Activated naive CD4-positive, alpha-beta T cell treated with anti-CD3 and anti-CD28 coated beads, Interleukin-2, amount 50 U/mL, for 16 hours (primary cell): ENCODE results near the gene FBXL20.
"Not testable (repeated sequence)": the region's sequence is repeated elsewhere in the genome, so short reads cannot be mapped to it uniquely, and the experiment has no call there.

ENCODE experiments used
- DNase-seq: peaks from one replicate; pipeline ENCODE4 v3.0.0-alpha.2; 2020

FBXL20 gene

GRCh38 chr17:39401412-39402243 lies at the start of gene FBXL20:
Gene FBXL20 (minus strand): TSS chr17:39401626. CDS start chr17:39401402, 224 bp downstream.
- peak; percentile 94 for DNase-seq

DNA sequence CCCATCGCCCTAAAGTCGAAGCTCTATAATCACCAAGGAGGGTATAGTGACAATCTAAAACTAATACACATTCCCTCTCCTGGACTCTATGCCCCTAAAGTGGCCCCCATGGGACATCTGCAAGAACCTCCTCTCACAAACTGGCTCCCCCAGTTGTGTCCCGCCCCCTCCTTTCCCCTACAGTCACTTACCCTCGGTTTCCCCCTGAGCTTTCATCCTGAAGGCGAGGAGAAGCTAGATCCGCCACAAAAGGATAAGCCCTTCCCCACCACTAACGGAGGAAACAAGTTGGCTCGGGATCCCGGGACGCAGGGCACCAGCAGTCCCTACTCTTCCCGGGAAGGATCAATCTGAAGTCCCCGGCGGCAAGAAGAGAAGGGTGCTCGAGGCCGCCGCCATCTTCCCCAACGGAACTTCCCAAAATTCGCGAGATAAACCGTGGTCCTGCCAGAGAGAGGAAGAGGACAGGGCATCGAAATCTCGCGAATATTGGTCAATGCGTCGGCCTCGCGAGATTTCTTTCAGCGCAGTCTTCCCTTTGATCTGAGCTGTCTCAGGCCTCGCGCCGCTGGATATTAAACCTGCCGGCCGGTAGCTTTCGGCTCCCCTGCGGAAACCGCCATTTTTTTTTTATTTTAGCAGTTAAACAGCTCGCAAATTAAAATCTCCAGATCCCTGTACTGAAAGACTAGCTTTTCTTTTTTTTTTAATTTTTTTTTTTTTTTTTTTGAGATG lies 49.6 kb upstream of the FBXL20 start, which contains the start of gene MED1:
TSS of gene MED1 (minus strand) at position 417 of the 735 bp plus-strand sequence. CDS start at position 216, 201 bp downstream.
- DNase-seq: peak; percentile 89

GRCh38 chr17:39450051-39450450 lies 48.6 kb upstream of the FBXL20 start:
- DNase-seq: no peak

DNA sequence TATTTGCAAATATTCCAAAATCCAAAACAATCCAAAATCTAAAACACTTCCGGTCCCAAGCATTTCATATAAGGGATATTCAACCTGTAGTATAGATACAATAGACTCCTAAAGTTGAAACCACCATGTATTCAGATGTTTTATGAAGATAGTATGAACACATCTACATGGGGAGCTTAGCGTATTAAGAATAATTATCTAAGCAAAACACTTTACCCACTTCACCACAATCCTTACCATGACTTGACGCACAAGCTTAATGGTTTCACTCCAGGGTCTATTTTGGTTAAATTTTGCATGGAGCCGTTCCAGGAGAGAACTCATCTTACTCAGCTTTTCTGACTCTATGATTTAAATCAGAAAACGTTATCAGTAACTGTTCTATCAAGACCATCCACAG lies 46.1 kb upstream of the FBXL20 start:
- no peak for DNase-seq

DNA sequence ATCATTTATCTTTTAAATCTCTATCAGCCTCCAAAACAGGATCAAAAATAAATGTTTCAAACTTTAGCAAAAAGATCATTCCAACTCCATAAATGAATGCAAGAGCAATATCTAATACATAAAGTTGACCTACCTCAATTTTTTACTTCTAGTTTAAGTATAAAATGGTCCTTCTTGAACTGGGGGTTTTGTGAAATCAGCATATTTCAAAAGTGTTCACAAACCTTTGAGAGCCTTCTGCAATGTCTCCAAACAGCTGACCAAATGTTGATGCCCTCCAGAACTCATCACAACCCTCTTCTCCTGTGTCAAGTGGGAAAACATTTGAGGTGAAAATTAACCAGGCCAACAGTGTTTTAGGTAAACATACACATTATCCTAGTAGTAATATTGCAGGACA lies 41.9 kb upstream of the FBXL20 start:
- DNase-seq: no peak

GRCh38 chr17:39439868-39440267 lies 38.4 kb upstream of the FBXL20 start:
- DNase-seq: not testable (repeated sequence)

- DNase-seq: no peak
Measured at GRCh38 chr17:39429600-39429999, 28.2 kb upstream of the FBXL20 start.

GRCh38 chr17:39416141-39416540 lies 14.7 kb upstream of the FBXL20 start:
- no peak for DNase-seq

DNA sequence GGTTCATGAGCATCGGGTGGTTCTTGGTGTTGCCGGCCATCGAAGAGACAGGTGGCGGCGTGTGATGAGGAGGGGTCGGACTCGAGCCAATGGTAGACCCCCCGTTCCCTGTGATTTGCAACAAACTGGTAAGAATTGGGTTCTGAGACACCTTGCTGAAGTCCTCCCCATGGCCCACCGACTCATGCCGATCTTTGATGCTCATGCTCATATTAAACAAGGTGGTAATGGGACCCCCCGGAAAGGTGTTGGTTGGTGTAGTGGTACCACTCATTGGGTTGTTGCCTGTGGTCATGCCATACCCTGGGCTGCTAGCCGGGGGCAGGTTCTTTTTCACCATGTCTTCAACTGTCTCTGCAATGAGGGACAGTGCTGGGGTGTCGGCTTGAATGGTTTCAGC lies 8.9 kb upstream of the FBXL20 start:
- no peak for DNase-seq

DNA sequence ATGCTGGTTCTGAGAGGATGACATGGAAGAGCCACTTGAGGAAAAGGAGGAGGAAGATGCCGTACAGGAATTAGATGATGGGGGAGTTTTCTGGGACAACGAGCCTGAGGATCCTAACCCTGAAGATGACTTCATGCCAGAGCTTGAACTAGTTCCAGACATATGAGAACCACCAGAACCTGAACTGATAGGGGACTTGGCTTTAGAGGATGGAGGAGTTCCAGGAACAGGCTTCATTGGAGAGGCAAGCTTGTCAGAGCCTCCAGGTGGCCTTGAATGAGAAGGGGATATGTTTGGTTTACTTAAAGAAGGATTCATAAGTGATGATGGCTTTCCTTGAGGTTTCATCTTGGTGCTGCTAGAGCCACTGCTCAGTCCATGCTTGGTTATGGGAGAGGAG lies 6.9 kb upstream of the FBXL20 start:
- DNase-seq: no peak

- no peak for DNase-seq
Measured at GRCh38 chr17:39406951-39407350, 5.5 kb upstream of the FBXL20 start.

GRCh38 chr17:39405436-39405835 lies 4.0 kb upstream of the FBXL20 start:
- no peak for DNase-seq

DNA sequence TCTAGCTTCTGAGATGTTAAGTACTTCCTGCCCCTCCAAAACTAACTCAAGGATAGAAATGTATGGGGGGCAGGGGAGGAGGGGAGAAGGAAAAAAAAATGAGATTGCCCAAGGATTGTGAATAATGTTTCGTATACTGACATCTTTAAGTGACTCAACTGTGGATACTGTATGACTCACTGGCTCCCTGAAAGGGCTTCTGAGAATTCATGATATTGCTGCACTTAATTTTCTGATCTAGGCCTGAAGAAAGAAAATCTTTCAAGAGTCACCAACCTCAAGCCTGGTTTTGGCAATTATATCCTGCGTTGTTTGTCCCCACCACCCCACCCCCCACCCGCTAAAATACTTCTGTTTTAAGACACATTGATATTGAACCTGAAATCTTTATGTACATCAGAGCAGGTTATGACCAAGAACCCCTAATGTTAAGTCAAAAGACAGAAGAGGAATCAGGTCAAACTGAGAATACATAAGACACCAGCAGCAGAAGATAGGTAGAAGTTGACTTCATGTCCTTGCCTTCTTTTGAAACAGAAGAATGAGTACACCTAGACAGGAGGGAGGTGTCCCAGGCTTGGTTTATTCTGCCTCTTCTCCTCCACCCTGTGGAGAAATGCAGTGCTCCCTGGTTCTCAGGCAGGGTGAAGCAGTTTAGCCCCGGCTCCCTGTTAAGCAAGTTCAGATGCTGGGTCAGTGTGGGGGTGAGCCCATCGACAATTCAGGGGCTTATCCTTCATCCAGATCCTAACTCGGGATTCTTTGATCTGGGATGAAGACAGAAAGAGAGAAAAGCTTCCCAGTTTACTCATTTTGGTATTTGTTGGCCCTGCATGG lies 3.3 kb upstream of the FBXL20 start:
- no peak for DNase-seq

DNA sequence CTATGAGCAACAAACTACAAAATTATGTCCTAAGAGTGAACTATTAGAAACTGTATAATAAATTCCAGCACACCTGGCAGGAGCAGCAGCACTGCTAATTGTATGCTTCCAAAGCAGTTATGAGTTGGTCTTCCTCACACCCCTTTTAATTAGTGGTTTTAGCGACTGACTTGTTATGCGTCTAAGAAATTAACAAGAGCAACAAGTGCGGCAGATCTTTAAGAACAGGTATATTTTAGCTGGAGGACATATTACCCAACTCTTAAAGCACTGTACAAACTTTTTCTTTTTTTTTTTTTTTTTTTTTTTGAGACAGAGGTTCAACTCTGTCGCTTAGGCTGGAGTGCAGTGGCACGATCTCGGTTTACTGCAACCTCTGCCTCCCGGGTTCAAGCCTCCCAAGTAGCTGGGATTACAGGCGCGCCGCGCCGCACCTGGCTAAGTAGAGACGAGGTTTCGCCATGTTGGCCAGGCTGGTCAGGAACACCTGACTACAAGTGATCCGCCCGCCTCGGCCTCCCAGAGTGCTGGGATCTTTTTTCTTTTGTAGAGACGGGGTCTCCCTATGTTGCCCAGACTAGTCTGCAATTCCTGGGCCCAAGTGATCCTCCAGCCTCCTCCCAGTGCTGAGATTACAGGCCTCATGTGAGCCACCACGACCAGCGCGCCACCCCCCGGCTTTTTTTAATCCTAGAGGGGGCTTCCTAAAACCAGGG lies 1.6 kb upstream of the FBXL20 start:
- DNase-seq: no peak

GRCh38 chr17:39402244-39402889 lies 941 bp upstream of the FBXL20 start:
- DNase-seq: peak; percentile 82

- DNase-seq: peak; percentile 30
Measured at GRCh38 chr17:39400547-39401411, 647 bp downstream of the FBXL20 start.

DNA sequence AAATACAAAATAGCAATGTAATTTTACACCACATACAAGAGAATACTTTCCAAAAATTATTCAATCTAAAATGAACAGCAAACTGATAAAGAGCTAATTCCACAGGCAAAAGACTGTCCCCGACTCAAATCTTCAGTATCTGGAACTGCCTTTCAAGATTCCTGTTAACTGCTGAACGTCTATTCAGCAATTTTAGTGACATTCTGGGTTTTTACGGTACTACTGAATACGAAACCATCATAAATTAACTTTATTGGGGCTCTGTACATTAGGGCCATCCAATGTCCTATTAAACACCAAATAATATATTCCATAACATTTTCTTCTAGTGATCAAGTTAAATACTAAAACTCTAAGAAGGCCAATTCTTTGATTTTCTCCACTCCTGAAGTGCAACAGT lies 1.6 kb downstream of the FBXL20 start:
- no peak for DNase-seq

- no peak for DNase-seq
Measured at GRCh38 chr17:39393736-39394135, 7.7 kb downstream of the FBXL20 start.

DNA sequence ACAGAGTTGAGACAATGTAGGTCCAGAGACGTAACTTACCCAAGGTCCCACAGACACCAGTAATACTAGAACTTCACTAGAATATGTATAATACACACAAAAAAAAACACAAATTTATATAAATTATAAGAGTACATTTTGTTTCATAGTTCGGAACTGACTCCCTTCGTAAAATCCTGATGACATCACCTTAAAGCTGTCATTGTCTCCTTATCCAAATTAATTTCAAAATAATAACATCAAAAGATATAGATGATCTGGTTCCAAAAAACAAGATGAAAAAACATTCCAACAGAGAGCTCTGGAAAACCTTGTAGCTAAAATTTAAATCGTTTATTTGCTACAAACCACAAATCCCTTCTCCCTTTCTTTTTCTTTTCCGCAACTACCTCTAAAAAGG lies 10.0 kb downstream of the FBXL20 start:
- no peak for DNase-seq

- DNase-seq: no peak
Measured at GRCh38 chr17:39385040-39385439, 16.4 kb downstream of the FBXL20 start.

DNA sequence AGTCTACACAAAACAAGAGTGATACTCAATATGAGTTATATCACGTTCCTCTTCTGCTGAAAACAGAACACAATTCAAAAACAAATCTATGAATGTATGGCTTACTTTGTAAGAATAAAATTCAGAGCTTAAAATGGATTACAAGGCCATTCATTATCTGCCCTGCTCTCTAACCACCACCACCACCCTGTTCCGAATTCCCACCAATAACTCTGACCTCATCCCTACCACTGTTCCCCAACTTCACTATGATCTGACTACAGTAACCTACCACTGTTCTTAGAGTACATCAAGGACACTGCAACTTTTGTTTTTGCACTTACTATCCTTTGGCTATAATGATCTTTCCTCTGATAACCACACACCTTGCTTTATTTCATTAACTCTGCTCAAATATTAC lies 21.3 kb downstream of the FBXL20 start:
- DNase-seq: no peak
